ENCODE data around the gene EPSTI1. TPM values are rescaled to one million over a fixed set of nuclear protein-coding genes. Genes with fewer than 3 reads are reported as not detected.

The EPSTI1 gene
- total and polyA plus RNA-seq, 8 donors: 0.83 to 9.7 (median 2.1) TPM

DNA sequence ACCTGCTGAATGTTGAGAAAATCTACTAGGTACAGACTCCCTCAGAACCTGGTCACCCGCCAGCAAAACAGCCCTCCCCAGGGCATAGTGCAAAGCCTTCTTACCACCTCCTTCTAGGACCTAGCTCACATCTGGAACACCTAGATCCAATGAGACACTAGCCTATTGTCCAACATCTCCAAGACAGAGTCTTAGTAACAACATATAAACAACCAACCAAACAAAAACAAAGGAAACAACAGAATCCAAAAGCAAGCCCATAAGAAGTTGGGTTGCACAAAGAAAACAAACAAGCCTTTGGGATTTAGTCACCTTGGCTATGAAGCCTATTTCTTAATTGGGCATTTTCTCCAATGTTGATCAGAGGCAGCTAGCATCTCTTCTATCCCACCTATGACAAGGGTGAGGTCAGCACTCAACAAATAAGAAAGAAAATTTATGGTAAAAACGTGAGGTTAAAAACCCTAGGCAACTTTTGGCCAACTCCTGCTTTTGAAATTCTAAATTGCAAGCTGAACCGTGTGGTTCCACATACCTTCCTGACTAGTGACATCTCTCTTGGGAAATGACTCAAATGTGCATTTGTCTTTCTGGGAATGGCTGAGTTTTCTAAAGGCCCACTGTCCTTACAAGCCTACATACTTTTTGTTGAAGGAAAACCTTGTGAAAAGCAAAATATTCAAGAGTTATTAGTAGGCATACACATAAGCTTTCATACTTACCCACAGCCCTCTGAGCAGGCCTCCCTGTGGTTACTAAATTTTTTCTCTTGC lies 144.0 kb downstream of the EPSTI1 start:
- Histone ChIP-seq H3K36me3 (no peaks in the 10 kb centered on the region), H3K4me3 (no peak overlapping the region), H3K9me3 (no peaks in the 10 kb centered on the region), H3K4me1 (no peaks in the 10 kb centered on the region), H3K27me3 (no peaks in the 10 kb centered on the region), H3K27ac (no peak overlapping the region)
- intact Hi-C loops (cut with DNase I): no loop called here
- WGBS, 2 donors: 43 to 46% methylated on average over 3 of the region's 3 CpGs
- FAIRE-seq (no peak), ATAC-seq (no peak), DNase-seq (no peak)
- TF ChIP-seq, protein P1, sequence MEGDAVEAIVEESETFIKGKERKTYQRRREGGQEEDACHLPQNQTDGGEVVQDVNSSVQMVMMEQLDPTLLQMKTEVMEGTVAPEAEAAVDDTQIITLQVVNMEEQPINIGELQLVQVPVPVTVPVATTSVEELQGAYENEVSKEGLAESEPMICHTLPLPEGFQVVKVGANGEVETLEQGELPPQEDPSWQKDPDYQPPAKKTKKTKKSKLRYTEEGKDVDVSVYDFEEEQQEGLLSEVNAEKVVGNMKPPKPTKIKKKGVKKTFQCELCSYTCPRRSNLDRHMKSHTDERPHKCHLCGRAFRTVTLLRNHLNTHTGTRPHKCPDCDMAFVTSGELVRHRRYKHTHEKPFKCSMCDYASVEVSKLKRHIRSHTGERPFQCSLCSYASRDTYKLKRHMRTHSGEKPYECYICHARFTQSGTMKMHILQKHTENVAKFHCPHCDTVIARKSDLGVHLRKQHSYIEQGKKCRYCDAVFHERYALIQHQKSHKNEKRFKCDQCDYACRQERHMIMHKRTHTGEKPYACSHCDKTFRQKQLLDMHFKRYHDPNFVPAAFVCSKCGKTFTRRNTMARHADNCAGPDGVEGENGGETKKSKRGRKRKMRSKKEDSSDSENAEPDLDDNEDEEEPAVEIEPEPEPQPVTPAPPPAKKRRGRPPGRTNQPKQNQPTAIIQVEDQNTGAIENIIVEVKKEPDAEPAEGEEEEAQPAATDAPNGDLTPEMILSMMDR (IDR thresholded peaks at IDR 0.05): no peak

DNA sequence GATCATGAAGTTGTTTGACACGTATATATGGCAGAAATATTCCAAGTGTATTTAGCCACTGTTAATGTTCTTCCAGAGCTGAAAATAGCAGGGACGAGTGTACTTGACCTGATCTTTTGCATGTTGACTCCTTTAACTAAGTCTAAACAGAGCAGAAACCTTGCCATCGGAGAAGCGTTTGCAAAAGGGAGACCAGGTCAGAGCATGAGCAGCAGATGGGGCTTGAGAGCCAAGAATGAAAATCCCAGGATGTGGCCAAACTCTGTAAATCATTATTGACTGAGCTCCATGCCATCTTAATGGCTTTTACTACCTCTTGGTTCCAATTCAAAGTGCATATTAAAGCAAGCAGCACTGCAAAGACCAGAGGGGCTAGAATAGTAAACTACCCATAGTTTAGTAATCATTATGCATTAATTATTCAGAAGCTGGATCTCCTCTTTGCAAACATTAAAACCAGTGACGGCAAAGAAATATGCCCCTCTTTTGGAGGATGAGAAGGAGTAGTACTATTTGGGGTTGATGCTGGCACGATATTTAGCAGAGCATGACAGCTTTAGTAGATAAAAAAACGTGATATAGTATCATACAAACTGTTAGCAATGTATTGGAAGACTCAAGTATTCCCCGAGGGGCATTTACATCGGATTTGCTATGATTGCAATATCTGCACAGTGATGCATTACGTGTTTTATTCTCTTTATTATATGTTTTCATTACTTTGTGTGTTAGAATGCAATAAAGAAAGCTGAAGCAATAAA lies 154.9 kb downstream of the EPSTI1 start:
- H3K36me3 ChIP-seq: no peaks in the 10 kb centered on the region
- no peaks in the 10 kb centered on the region for H3K4me1 ChIP-seq
- TF ChIP-seq, protein P1 (IDR thresholded peaks at IDR 0.05): no peak
- no peak overlapping the region for H3K27ac ChIP-seq
- no peaks in the 10 kb centered on the region for H3K27me3 ChIP-seq
- intact Hi-C loops (cut with DNase I): no loop called here
- WGBS, 2 donors: 39% methylated on average over 10 of the region's 10 CpGs
- no peaks in the 10 kb centered on the region for H3K9me3 ChIP-seq
- FAIRE-seq (no peak), ATAC-seq (peak; percentile 48 to 88 (median 84)), DNase-seq (peak in 2 of 6 donors; percentile 7 to 34)
- H3K4me3 ChIP-seq: no peak overlapping the region

Other genes starting within 250 kb of the EPSTI1 start
- gene FAM216B, start 210.7 kb downstream of the EPSTI1 start, total RNA-seq: under 1 TPM in 1 of 6 donors, not detected in 5; 0.06 TPM
- not detected for gene FAM216B, start 210.7 kb downstream of the EPSTI1 start, polyA plus RNA-seq
- 1 to 10 TPM; 5.2 to 9.6 (median 6.8) TPM for gene DNAJC15, start 31.3 kb upstream of the EPSTI1 start, total RNA-seq
- gene DNAJC15, start 31.3 kb upstream of the EPSTI1 start, polyA plus RNA-seq: 10 to 100 TPM in 1 of 2 donors, 1 to 10 TPM in 1; 5.2 to 10.2 TPM